ENCODE measurements around the gene PPP1R9B.

DNA sequence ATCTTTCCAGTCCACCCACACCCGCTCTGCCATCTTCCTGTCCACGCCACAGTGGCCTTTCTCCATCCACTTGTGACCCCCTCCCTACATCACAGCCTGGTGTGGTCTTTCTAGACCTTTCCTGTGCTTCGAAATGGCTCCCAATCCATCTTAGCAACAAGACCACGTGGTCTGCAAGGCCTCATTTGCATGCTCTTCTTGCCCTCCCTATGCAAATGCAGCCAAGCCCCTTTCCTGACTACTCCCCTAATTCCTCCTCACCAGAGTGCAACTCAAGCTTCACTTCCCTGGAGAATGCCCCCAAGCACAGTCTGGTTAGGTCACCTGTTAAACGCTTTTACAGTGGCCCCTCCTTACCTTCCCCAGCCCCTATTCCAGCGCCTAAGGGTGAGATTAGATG is 6.1 kb downstream of the PPP1R9B start:
- TF ChIP-seq RAD21 (IDR thresholded peaks at IDR 0.05; ENCODE audit: low read depth), result no peak
- TF ChIP-seq CTCF (IDR thresholded peaks at IDR 0.05 in 2 of 3, conservative IDR thresholded peaks at IDR 0.05 in 1 of 3; ENCODE audit: borderline replicate concordance in 1 of 3, insufficient read depth in 1 of 3, low read depth in 2 of 3, low read length in 2 of 3), result no peak

Measured in HCT116 (cell line).